Measurements from ENCODE around the gene TMEM127. TPM values are rescaled to one million over a fixed set of nuclear protein-coding genes. Genes with fewer than 3 reads are reported as not detected.
"Not testable (repeated sequence)": the region's sequence is repeated elsewhere in the genome, so short reads cannot be mapped to it uniquely, and the experiment has no call there.

The TMEM127 gene
- total and polyA plus RNA-seq, 11 donors: 18.6 to 134 (median 103) TPM

GRCh38 chr2:96260387-96261260 is 5.2 kb downstream of the TMEM127 start:
- DNase-seq (peak in 4 of 5 donors; percentile 64 to 87 (median 79)), ATAC-seq (peak; percentile 75 to 85 (median 82))
- Histone ChIP-seq H3K27ac (peak overlapping the region; percentile 62 to 96 (median 92)), H3K36me3 (peaks cover 0 to 48% (median 38%) of the 10 kb centered on the region in 9 donors), H3K9me3 (no peaks in the 10 kb centered on the region), H3K27me3 (no peaks in the 10 kb centered on the region), H3K4me3 (peak overlapping the region in 10 of 12 donors; percentile 3 to 30 (median 16)), H3K4me1 (peaks cover 47 to 95% (median 88%) of the 10 kb centered on the region in 12 donors)
- TF ChIP-seq POLR2A (IDR thresholded peaks at IDR 0.05) (peak in 1 of 2 donors; percentile 54), CTCF (IDR thresholded peaks at IDR 0.05) (peak; percentile 15 to 68 (median 41))
- intact Hi-C loops (cut with DNase I): loop anchor here in 7 of 10 donors (1.0 to 10.0 kb wide), 6 partner anchors 52 to 126 kb away; partner anchors contain the start of genes STARD7 (in 4 of the 7), ASTL (in 3 of the 7) and DUSP2 (in 1 of the 7)
- WGBS, 4 donors: 31 to 36% (median 34%) methylated on average over 9 to 10 of the region's 10 CpGs

GRCh38 chr2:96259497-96259921 is 6.3 kb downstream of the TMEM127 start:
- 42 to 57% (median 50%) methylated on average over 5 of the region's 5 CpGs for WGBS, 4 donors
- H3K4me1 ChIP-seq: peaks cover 44 to 100% (median 95%) of the 10 kb centered on the region in 12 donors
- DNase-seq: peak in 3 of 5 donors; percentile 41 to 63 (median 44)
- intact Hi-C loops (cut with DNase I): loop anchor here in 1 of 10 donors (2.0 kb wide), 1 partner anchor 51 kb away; the partner anchor contains the start of gene STARD7
- peak; percentile 3 to 32 (median 20) for ATAC-seq
- peak overlapping the region; percentile 62 to 96 (median 92) for H3K27ac ChIP-seq
- no peak for TF ChIP-seq CTCF (IDR thresholded peaks at IDR 0.05)
- peak in 1 of 2 donors; percentile 10 for TF ChIP-seq POLR2A (IDR thresholded peaks at IDR 0.05)
- peaks cover 0 to 59% (median 49%) of the 10 kb centered on the region in 9 donors for H3K36me3 ChIP-seq
- no peaks in the 10 kb centered on the region for H3K9me3 ChIP-seq
- H3K27me3 ChIP-seq: no peaks in the 10 kb centered on the region
- H3K4me3 ChIP-seq: peak overlapping the region in 8 of 12 donors; percentile 5 to 30 (median 18)

GRCh38 chr2:96258166-96259022 is 7.4 kb downstream of the TMEM127 start:
- H3K4me3 ChIP-seq: no peak overlapping the region
- H3K36me3 ChIP-seq: peaks cover 0 to 62% (median 55%) of the 10 kb centered on the region in 9 donors
- TF ChIP-seq CTCF (IDR thresholded peaks at IDR 0.05) (no peak), POLR2A (IDR thresholded peaks at IDR 0.05) (no peak)
- H3K27me3 ChIP-seq: no peaks in the 10 kb centered on the region
- H3K9me3 ChIP-seq: no peaks in the 10 kb centered on the region
- intact Hi-C loops (cut with DNase I): loop anchor here in 1 of 10 donors (2.0 kb wide), 1 partner anchor 50 kb away; the partner anchor contains the start of gene STARD7
- 63 to 69% (median 67%) methylated on average over 6 to 7 of the region's 7 CpGs for WGBS, 4 donors
- DNase-seq (peak in 3 of 5 donors; percentile 42 to 62 (median 45)), ATAC-seq (peak; percentile 42 to 64 (median 48))
- peaks cover 37 to 100% (median 95%) of the 10 kb centered on the region in 12 donors for H3K4me1 ChIP-seq
- H3K27ac ChIP-seq: peak overlapping the region; percentile 62 to 96 (median 92)

GRCh38 chr2:96257744-96258143 is 8.1 kb downstream of the TMEM127 start:
- 78 to 87% (median 79%) methylated on average over 3 of the region's 3 CpGs for WGBS, 4 donors
- not testable (repeated sequence) for H3K27me3 ChIP-seq, ATAC-seq, DNase-seq, H3K9me3 ChIP-seq, H3K4me3 ChIP-seq
- intact Hi-C loops (cut with DNase I): loop anchor here in 1 of 10 donors (2.0 kb wide), 1 partner anchor 49 kb away; the partner anchor contains the start of gene STARD7
- Histone ChIP-seq H3K27ac (peak overlapping the region; percentile 62 to 96 (median 92)), H3K4me1 (peaks cover 37 to 100% (median 93%) of the 10 kb centered on the region in 12 donors), H3K36me3 (peaks cover 0 to 64% (median 55%) of the 10 kb centered on the region in 9 donors)

Measured in heart left ventricle (tissue), 16 donors.